ENCODE data around the gene CMTM4. TPM values are rescaled to one million over a fixed set of nuclear protein-coding genes. Genes with fewer than 3 reads are reported as not detected.

Gene CMTM4
- polyA plus RNA-seq, 1 experiment, result 28.0 TPM

- DNase-seq (ENCODE audit: low read depth), result no peak
- H3K27me3 ChIP-seq (ENCODE audit: control insufficient read depth, insufficient read depth, low read length), result peaks cover 2% of the 10 kb centered on the region; the same call in 1 of the 2 replicates
- H3K36me3 ChIP-seq (ENCODE audit: control insufficient read depth, insufficient read depth, low read length), result peaks cover 10% of the 10 kb centered on the region
- ChIA-PET CTCF (interaction anchor here (0.6 to 3.1 kb wide), 18 partner anchors 11 to 256 kb away, joined by 3 to 21 read pairs (median 4); partner anchors contain the start of gene CMTM2), POLR2A (interaction anchor here (0.6 kb wide), 2 partner anchors 91 to 137 kb away, joined by 4 to 19 read pairs; no protein-coding TSS in a partner anchor)
- TF ChIP-seq CTCF (IDR thresholded peaks at IDR 0.05; ENCODE audit: insufficient read depth, low read depth, low read length), result peak; percentile 60
- peak within 1 kb of the TSS; percentile 87 for H3K4me3 ChIP-seq (ENCODE audit: low read depth, low read length)
Measured at GRCh38 chr16:66604376-66605176, 92.0 kb downstream of the CMTM4 start, which contains the start of gene CMTM3. Gene CMTM3, plus strand, starts transcription at chr16:66604704. Its CDS starts 102 bp downstream, at chr16:66604806.

- peaks cover 3% of the 10 kb centered on the region; the same call in 1 of the 2 replicates for H3K36me3 ChIP-seq (ENCODE audit: control insufficient read depth, insufficient read depth, low read length)
- peak; percentile 31 for DNase-seq (ENCODE audit: low read depth)
- ChIA-PET CTCF (interaction anchor here (0.6 to 3.1 kb wide), 14 partner anchors 10 to 257 kb away, joined by 3 to 21 read pairs (median 4); partner anchors contain the start of gene CMTM2), POLR2A (interaction anchor here (0.6 kb wide), 1 partner anchor 92 kb away, joined by 4 read pairs; no protein-coding TSS in a partner anchor)
- TF ChIP-seq CTCF (IDR thresholded peaks at IDR 0.05; ENCODE audit: insufficient read depth, low read depth, low read length), result no peak
- H3K27me3 ChIP-seq (ENCODE audit: control insufficient read depth, insufficient read depth, low read length), result peaks cover 2% of the 10 kb centered on the region; the same call in 1 of the 2 replicates
- H3K4me3 ChIP-seq (ENCODE audit: low read depth, low read length), result peak overlapping the region; percentile 87
Measured at GRCh38 chr16:66603537-66604375, 92.8 kb downstream of the CMTM4 start.

GRCh38 chr16:66601471-66601870 lies 95.1 kb downstream of the CMTM4 start:
- H3K36me3 ChIP-seq (ENCODE audit: control insufficient read depth, insufficient read depth, low read length), result peaks cover 2% of the 10 kb centered on the region; the same call in 1 of the 2 replicates
- CTCF ChIA-PET, result interaction anchor here (0.5 to 1.2 kb wide), 3 partner anchors 12 to 93 kb away, joined by 3 read pairs; no protein-coding TSS in a partner anchor
- peaks cover 2% of the 10 kb centered on the region; the same call in 1 of the 2 replicates for H3K27me3 ChIP-seq (ENCODE audit: control insufficient read depth, insufficient read depth, low read length)
- no peak for DNase-seq (ENCODE audit: low read depth)
- POLR2A ChIA-PET, result interaction anchor here (0.7 kb wide), 1 partner anchor 150 kb away, joined by 6 read pairs; the partner anchor contains the start of gene DYNC1LI2
- H3K4me3 ChIP-seq (ENCODE audit: low read depth, low read length), result no peak overlapping the region
- TF ChIP-seq CTCF (IDR thresholded peaks at IDR 0.05; ENCODE audit: insufficient read depth, low read depth, low read length), result no peak

- ChIA-PET CTCF (no interaction called here), POLR2A (no interaction called here)
- Histone ChIP-seq H3K4me3 (ENCODE audit: low read depth, low read length) (no peak overlapping the region), H3K27me3 (ENCODE audit: control insufficient read depth, insufficient read depth, low read length) (peaks cover 2% of the 10 kb centered on the region; the same call in 1 of the 2 replicates), H3K36me3 (ENCODE audit: control insufficient read depth, insufficient read depth, low read length) (no peaks in the 10 kb centered on the region)
- TF ChIP-seq CTCF (IDR thresholded peaks at IDR 0.05; ENCODE audit: insufficient read depth, low read depth, low read length), result no peak
- DNase-seq (ENCODE audit: low read depth), result no peak
Measured at GRCh38 chr16:66600477-66600876, 96.1 kb downstream of the CMTM4 start.
